Retinal pigment epithelial cell (primary cell): ENCODE measurements around the gene ASAP3.
"Not testable (repeated sequence)": the region's sequence is repeated elsewhere in the genome, so short reads cannot be mapped to it uniquely, and the experiment has no call there.

Experiments
- DNase-seq: peaks from one replicate; pipeline ENCODE4 v3.0.0-alpha.2; 2010; ENCODE audit warnings: low read depth
- H3K4me3 ChIP-seq: 2 replicates; pipeline ENCODE4 v1.5.1; 2011; ENCODE audit warnings: mild to moderate bottlenecking, low read length, control low read depth, moderate library complexity
- TF ChIP-seq, protein P1 (sequence below): conservative IDR thresholded peaks from 2 replicates; pipeline ENCODE4 v1.5.1; 2011; ENCODE audit warnings: low read depth, low read length, control low read depth, inconsistent platforms

ASAP3 gene

DNA sequence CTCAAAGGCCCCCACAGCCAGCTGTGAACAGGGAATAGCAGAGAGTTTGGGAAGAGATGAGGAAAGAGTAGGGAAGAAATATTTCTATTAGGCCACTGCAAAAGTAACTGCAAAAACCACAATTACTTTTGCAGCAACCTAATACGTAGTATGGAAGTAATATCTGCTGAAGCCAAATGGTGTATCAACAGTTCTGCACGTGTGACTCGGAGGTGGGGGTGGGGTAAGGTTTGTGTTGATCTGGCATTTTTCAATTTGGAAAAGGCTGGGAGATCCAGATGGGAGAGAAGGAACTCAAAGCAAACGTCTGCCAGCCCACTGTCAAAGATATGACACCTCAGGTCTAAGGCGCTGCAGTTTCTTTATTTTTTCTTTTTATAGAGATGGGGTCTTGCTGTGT lies 103.3 kb downstream of the ASAP3 start:
- TF ChIP-seq, protein P1, sequence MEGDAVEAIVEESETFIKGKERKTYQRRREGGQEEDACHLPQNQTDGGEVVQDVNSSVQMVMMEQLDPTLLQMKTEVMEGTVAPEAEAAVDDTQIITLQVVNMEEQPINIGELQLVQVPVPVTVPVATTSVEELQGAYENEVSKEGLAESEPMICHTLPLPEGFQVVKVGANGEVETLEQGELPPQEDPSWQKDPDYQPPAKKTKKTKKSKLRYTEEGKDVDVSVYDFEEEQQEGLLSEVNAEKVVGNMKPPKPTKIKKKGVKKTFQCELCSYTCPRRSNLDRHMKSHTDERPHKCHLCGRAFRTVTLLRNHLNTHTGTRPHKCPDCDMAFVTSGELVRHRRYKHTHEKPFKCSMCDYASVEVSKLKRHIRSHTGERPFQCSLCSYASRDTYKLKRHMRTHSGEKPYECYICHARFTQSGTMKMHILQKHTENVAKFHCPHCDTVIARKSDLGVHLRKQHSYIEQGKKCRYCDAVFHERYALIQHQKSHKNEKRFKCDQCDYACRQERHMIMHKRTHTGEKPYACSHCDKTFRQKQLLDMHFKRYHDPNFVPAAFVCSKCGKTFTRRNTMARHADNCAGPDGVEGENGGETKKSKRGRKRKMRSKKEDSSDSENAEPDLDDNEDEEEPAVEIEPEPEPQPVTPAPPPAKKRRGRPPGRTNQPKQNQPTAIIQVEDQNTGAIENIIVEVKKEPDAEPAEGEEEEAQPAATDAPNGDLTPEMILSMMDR = no peak
- no peak overlapping the region for H3K4me3 ChIP-seq
- no peak for DNase-seq

DNA sequence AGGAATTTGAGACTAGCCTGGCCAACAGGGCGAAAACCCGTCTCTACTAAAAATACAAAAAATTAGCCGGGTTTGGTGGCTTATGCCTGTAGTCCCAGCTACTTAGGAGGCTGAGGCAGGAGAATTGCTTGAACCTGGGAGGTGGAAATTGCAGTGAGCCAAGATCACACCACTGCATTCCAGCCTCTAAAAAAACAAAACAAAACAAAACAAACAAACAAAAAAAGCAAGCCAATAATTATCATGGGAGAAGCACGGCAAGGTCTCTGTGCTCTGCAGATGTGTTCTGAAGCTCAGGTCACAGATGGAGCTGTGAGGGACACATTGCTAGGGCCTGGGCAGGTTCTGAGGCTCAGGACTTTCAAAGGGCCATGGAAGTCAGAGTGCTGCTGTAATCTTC lies 103.7 kb downstream of the ASAP3 start:
- not testable (repeated sequence) for DNase-seq, H3K4me3 ChIP-seq
